NCI-H226 (cell line): ENCODE measurements around the gene ORM1.
A peak's percentile ranks its signal among the peaks of the same experiment; 100 is the strongest.

Experiments used
- DNase-seq: peaks from one replicate; pipeline ENCODE4 v3.0.0-alpha.2; 2015

The ORM1 gene

GRCh38 chr9:114287763-114288192 lies 35.1 kb upstream of the ORM1 start:
- DNase-seq: no peak

- DNase-seq: peak; percentile 64
Observed at GRCh38 chr9:114288193-114289091, 34.5 kb upstream of the ORM1 start.

DNA sequence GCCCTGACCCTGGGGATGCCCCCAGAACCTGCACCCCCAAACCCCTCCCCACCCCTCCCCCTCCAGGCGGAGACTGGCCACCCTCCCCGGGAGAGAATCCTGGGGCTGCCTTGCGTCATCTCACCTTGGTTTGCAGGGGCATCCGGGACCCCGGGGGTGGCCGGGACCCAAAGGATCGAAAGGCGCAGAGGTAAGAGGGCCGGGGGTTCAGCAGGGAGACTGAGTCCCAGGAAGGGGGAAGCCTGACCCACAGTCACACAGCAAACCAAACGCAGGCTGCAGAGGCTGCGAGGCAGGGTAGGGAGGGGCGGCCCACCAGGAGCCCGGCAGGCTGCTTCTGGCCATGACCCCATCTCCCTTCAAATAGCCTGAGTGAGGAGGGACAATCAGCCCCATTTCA lies 33.8 kb upstream of the ORM1 start:
- DNase-seq: no peak

DNA sequence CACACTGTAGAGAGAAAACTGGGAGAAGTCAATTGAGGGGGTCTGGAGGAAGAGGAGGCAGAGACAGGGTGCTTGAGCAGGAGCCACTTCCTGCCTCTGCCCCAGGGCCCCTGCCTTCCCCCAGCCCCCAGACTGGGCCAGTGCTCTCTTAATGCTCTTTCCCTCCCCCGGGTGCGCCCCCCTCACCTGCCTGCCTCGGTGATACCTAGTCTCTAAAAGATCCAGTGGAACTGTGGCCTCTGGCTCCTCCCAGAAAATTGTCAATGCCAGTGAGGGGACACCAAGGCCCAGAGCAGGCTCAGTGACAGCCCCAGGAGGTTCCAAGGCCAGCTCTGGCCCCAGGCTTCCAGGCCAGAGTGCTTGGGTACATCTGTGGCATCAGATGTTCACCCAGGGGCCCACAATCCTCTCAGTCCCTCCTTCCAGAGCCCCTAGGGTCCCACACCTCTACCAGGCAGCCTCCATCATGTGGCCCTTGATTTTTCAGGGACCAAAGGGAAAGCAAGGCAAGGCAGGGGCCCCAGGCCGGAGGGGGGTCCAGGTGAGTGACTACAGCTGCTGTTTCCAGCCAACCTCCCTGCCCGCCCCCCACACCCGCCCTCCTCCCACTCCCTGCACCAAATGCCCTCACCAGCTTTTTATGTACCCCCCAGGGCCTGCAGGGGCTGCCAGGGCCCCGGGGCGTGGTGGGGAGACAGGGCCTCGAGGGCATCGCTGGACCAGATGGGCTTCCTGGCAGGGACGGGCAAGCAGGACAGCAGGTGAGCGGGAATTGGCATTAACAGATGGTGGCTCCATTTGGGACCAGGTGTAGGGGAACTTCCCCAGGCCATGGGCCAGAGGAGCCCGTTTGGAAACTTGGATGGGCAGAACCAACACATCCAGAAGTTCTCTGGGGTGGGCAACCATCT lies 33.1 kb upstream of the ORM1 start:
- DNase-seq: no peak

DNA sequence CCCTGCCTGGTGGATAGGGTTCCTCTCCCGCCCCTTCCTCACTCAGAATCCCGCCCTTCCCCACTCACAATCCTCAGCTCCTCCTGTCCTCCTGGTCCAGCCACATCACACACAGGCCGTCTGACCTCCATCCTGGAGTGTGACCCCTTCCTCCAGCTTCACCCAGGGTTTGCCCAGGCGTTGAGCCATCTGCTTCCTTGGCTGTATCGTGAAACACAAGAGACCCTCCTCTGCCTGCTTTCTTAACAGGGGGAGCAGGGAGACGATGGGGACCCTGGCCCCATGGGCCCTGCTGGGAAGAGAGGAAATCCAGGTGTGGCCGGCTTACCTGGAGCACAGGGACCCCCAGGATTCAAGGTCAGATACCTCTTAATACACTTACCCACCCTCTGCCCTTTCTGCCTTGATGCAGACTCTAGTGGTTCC lies 32.3 kb upstream of the ORM1 start:
- DNase-seq: no peak

DNA sequence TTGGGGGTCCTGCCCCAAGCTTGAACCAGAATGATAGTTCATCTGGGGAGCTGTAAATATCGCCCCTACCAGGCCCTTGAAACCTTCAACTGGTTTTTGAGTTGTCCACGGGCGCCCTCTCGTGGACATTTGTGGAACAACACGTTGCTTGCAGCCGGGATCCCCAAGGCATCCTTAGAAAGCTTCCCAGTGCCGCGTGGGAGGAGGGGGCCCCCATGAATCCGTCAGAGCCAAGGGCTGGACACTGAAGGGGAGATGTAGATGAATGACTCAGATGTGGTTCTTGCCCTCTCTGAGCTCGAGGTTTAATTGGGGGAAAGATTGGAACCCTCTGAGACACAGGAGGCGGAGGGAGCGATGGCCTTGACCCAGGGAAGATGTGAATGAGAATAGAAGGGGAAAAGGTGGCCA lies 31.8 kb upstream of the ORM1 start:
- peak; percentile 51 for DNase-seq

DNA sequence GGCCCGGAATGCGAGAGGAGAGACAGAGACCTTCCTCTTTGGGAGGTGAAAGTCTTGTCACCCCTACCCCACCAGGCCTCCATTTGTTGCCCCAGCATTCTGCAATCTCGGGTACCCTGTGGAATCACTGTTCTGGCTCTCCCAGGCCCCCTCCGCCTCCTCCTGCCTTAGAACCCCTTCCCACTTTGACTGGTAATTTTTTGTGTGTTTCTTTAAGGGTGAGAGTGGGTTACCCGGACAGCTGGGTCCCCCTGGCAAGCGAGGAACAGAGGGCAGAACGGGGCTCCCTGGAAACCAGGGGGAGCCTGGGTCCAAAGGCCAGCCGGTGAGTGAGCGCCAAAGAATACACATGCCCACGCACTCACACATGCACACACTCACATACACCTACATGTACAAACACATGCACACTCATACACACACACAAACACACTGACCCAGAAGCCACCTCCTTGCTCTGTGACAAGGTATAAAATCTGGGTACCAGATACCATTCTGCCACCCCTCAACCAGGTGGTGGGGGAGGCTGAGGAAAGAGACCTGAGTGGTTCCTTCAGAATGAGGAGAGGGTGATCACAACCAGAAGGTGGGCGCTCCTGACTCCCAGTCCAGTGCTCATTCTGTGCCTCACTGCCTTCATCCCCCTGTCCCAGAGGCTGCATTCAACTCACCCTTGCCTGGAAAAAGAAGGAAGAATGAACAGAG lies 30.9 kb upstream of the ORM1 start:
- no peak for DNase-seq

DNA sequence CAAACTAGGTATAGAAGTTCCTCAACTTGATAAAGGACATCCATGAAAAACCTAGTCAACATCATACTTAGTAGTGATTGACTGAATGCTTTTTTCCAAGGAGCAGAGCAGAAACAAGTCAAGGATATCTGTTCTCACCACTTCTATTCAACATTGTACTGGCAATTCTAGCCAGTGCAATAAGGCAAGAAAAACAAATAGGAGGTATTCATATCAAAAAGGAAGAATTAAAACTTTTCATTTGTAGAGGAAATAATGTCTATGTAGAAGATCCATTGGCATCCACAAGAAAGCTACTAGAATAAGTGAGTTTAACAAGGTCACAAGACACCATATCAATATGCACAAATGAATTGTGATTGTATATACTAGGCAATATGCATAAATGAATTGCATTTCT lies 28.2 kb upstream of the ORM1 start:
- DNase-seq: no peak

- DNase-seq: no peak
Observed at GRCh38 chr9:114296338-114296737, 26.6 kb upstream of the ORM1 start.

- no peak for DNase-seq
Observed at GRCh38 chr9:114299286-114300152, 23.4 kb upstream of the ORM1 start.

GRCh38 chr9:114300153-114300845 lies 22.6 kb upstream of the ORM1 start:
- DNase-seq: no peak

DNA sequence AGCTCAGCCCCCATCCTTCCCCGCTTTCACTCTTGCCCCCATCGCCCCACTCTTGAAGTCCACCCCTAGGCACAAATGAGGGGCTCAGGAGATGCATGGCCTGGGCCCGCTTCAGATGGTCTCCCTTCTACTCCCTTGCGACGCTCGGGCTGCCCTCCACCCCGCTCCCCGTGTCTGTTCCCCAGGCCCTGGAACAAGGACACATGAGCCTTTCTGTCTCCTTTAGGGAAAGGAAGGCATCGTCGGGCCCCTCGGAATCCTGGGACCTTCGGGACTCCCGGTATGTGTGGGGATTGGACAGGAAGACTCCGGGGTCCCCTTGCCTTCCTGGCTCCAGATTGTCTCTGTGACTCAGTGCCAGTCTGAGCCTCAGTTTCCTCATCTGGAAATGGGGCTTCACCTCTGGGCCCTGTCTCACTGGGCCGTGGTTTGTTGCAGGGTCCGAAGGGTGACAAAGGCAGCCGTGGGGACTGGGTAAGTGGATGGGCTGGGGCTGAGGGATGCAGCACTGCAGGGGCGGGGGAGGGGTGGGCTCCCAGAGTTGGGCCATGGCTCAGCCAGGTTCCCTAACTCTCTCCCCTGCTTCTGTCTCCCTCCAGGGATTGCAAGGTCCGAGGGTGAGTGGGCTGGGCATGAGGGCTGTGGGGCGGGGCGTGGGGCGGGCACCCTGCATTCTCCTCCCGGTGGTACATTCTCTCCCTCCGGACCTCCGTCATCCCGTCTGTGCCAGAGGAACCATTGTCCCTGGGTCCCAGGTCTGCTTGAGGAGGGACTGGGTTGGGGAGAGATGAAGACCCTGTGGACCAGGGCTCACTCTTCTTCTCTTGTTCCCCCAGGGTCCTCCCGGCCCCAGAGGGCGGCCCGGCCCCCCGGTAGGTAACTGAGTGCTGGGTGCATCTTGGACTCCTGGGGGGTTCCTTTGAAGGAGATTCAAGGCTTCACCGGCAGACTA lies 21.8 kb upstream of the ORM1 start:
- DNase-seq: no peak

- DNase-seq: no peak
Observed at GRCh38 chr9:114301798-114302565, 20.9 kb upstream of the ORM1 start.

DNA sequence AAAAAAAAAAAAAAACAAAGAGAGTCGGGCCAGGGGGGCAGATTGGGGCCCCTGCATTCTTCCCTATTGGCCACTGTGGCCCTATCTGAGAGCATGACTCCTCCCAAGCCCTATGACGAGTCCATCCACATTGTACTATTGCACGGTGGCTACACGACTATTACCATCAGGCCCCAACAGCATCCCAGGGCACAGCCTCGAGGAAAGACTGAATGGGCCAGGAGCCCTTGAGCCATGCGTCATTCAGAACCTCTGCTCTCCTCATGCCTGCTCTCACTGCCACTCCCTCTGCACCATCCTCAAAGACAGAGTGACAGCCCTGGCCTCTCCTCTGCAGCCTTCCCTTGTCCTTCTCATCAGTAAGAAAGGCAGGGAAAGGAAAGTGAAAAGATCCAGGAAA lies 20.2 kb upstream of the ORM1 start:
- DNase-seq: no peak

- DNase-seq: no peak
Observed at GRCh38 chr9:114303571-114303970, 19.3 kb upstream of the ORM1 start.

- DNase-seq: no peak
Observed at GRCh38 chr9:114303977-114304376, 18.9 kb upstream of the ORM1 start.

- DNase-seq: no peak
Observed at GRCh38 chr9:114304416-114305188, 18.3 kb upstream of the ORM1 start.

GRCh38 chr9:114307899-114308267 lies 15.0 kb upstream of the ORM1 start:
- DNase-seq: no peak
